HepG2 (cell line): Measurements from ENCODE around the gene EPB41. TPM values are rescaled to one million over a fixed set of nuclear protein-coding genes. Genes with fewer than 3 reads are reported as not detected.

Experiments
- AFF4 ChIP-seq: sonication (generic); formaldehyde crosslinking; IDR thresholded peaks from 2 replicates; pipeline ENCODE4 v1.4.0; 2020; ENCODE audit warnings: missing genetic modification reagents
- ATM ChIP-seq: fragments of 450-650 bp; IDR thresholded peaks from 2 replicates; pipeline ENCODE4 v1.7.1; 2017; ENCODE audit warnings: mild to moderate bottlenecking, borderline replicate concordance
- BHLHE40 ChIP-seq: IDR thresholded peaks from 2 replicates; pipeline ENCODE4 v1.6.1; 2011; ENCODE audit warnings: low read length, improper control_type of control experiment
- CBFB ChIP-seq: sonication (generic); formaldehyde crosslinking; IDR thresholded peaks from 2 replicates; pipeline ENCODE4 v1.4.0; 2020; ENCODE audit warnings: missing genetic modification reagents
- ELF1 ChIP-seq: sonication (generic); formaldehyde crosslinking; IDR thresholded peaks from 2 replicates; pipeline ENCODE4 v1.4.0; 2020; ENCODE audit warnings: missing genetic modification reagents
- GTF2F1 ChIP-seq: fragments of 150-350 bp; IDR thresholded peaks from 2 replicates; pipeline ENCODE4 v1.6.1; 2014; ENCODE audit warnings: low read length
- IRF2 ChIP-seq: IDR thresholded peaks from 2 replicates; pipeline ENCODE4 v1.6.1; 2018; ENCODE audit warnings: missing genetic modification reagents, missing compliant biosample characterization
- KLF12 ChIP-seq: sonication (generic); formaldehyde crosslinking; IDR thresholded peaks from 2 replicates; pipeline ENCODE4 v1.4.0; 2020; ENCODE audit warnings: missing genetic modification reagents, borderline replicate concordance
- MED13 ChIP-seq: sonication (generic); formaldehyde crosslinking; IDR thresholded peaks from 2 replicates; pipeline ENCODE4 v1.5.0; 2020; ENCODE audit warnings: missing genetic modification reagents
- MIER2 ChIP-seq: IDR thresholded peaks from 2 replicates; pipeline ENCODE4 v1.6.1; 2016; ENCODE audit warnings: missing biosample characterization, missing genetic modification reagents
- MYC ChIP-seq: sonication (generic); formaldehyde crosslinking; IDR thresholded peaks from 2 replicates; pipeline ENCODE4 v1.9.0; 2021; ENCODE audit warnings: missing genetic modification reagents, borderline replicate concordance
- RAD21 ChIP-seq: fragments of 450-650 bp; formaldehyde crosslinking; IDR thresholded peaks from 2 replicates; pipeline ENCODE4 v1.5.0; 2020; ENCODE audit warnings: mild to moderate bottlenecking
- RXRB ChIP-seq: IDR thresholded peaks from 2 replicates; pipeline ENCODE4 v1.6.1; 2016; ENCODE audit warnings: borderline replicate concordance, missing genetic modification reagents, missing compliant biosample characterization
- SIX4 ChIP-seq: sonication (generic); formaldehyde crosslinking; IDR thresholded peaks from 2 replicates; pipeline ENCODE4 v1.4.0; 2020; ENCODE audit warnings: missing genetic modification reagents
- STAG1 ChIP-seq: sonication (generic); formaldehyde crosslinking; IDR thresholded peaks from 2 replicates; pipeline ENCODE4 v1.4.0; 2020; ENCODE audit warnings: missing genetic modification reagents
- ZBTB38 ChIP-seq: sonication (generic); formaldehyde crosslinking; IDR thresholded peaks from 2 replicates; pipeline ENCODE4 v1.5.1; 2020; ENCODE audit warnings: mild to moderate bottlenecking, missing genetic modification reagents
- ZBTB42 ChIP-seq: sonication (generic); formaldehyde crosslinking; IDR thresholded peaks from 2 replicates; pipeline ENCODE4 v1.5.0; 2020; ENCODE audit warnings: mild to moderate bottlenecking, missing genetic modification reagents
- ZMAT5 ChIP-seq: sonication (generic); formaldehyde crosslinking; IDR thresholded peaks from 2 replicates; pipeline ENCODE4 v1.5.0; 2020; ENCODE audit warnings: mild to moderate bottlenecking, low read depth, missing genetic modification reagents, borderline replicate concordance
- ZNF138 ChIP-seq: sonication (generic); formaldehyde crosslinking; IDR thresholded peaks from 2 replicates; pipeline ENCODE4 v1.5.0; 2020; ENCODE audit warnings: mild to moderate bottlenecking, low read depth, missing genetic modification reagents
- ZNF296 ChIP-seq: sonication (generic); formaldehyde crosslinking; conservative IDR thresholded peaks from 2 replicates; pipeline ENCODE4 v1.5.0; 2020; ENCODE audit warnings: mild to moderate bottlenecking, missing genetic modification reagents
- ZNF33A ChIP-seq: sonication (generic); formaldehyde crosslinking; IDR thresholded peaks from 2 replicates; pipeline ENCODE4 v1.5.1; 2020; ENCODE audit warnings: missing genetic modification reagents, mild to moderate bottlenecking, moderate library complexity, borderline replicate concordance
- ZNF44 ChIP-seq: sonication (generic); formaldehyde crosslinking; IDR thresholded peaks from 2 replicates; pipeline ENCODE4 v1.5.1; 2020; ENCODE audit warnings: mild to moderate bottlenecking, missing genetic modification reagents
- polyA plus RNA-seq, 8 experiments: library from polyadenylated mRNA; depleted of rRNA in 3 of 8; stranded (reverse) in 7 of 8; unstranded in 1 of 8; fragments of >200 nt; fragmentation: Illumina TruSeq in 4 of 8; extraction: Trizol in 4 of 8; gene quantifications; 2 replicates each; pipeline versions ENCODE4 v1.2.1 to v1.2.3, GENCODE V29; 2011 to 2016; ENCODE audit warnings: low read depth in 4 of 8, missing spikeins in 1 of 8, mixed read lengths in 1 of 8; ENCODE audit not compliant: insufficient read depth in 1 of 8
- total RNA-seq, 5 experiments: library from RNA; depleted of rRNA; stranded (reverse); fragments of >200 nt; fragmentation: Illumina TruSeq; extraction: Trizol; gene quantifications; 2 replicates each; pipeline ENCODE4 v1.2.3, GENCODE V29; 2016; ENCODE audit warnings: low read depth in 1 of 5
- TF ChIP-seq, protein P1 (sequence below): IDR thresholded peaks from 2 replicates; pipeline ENCODE4 v1.6.1; 2016; ENCODE audit warnings: low read depth, control low read depth

Gene EPB41
- total and polyA plus RNA-seq, 2 of the 13 experiments (the other 11 are each of a cell fraction or from before 2014, with no cell fraction given): 34.5 to 46.7 TPM

GRCh38 chr1:28877132-28877781, 37.1 kb upstream of the EPB41 start (continued):
- TF ChIP-seq BHLHE40 (peak; percentile 71), STAG1 (CRISPR knock-in tag) (peak; percentile 96), ATM (no peak), MYC (CRISPR knock-in tag) (peak; percentile 29; the same call in 1 of the 2 replicates), KLF12 (CRISPR knock-in tag) (no peak), ZBTB42 (CRISPR knock-in tag) (no peak), RAD21 (CRISPR knock-in tag) (peak; percentile 92), MIER2 (CRISPR knock-in tag) (no peak), ELF1 (CRISPR knock-in tag) (peak; percentile 29; the same call in 1 of the 2 replicates), ZBTB38 (CRISPR knock-in tag) (no peak), ZNF138 (CRISPR knock-in tag) (no peak), CBFB (no peak), ZNF296 (no peak), ZNF44 (CRISPR knock-in tag) (no peak), GTF2F1 (no peak), ZMAT5 (no peak), RXRB (CRISPR knock-in tag) (peak; percentile 41; the same call in 1 of the 2 replicates), MED13 (CRISPR knock-in tag) (no peak), IRF2 (CRISPR knock-in tag) (peak; percentile 59; the same call in 1 of the 2 replicates), SIX4 (CRISPR knock-in tag) (no peak), ZNF33A (no peak), AFF4 (CRISPR knock-in tag) (no peak)
- TF ChIP-seq, protein P1, sequence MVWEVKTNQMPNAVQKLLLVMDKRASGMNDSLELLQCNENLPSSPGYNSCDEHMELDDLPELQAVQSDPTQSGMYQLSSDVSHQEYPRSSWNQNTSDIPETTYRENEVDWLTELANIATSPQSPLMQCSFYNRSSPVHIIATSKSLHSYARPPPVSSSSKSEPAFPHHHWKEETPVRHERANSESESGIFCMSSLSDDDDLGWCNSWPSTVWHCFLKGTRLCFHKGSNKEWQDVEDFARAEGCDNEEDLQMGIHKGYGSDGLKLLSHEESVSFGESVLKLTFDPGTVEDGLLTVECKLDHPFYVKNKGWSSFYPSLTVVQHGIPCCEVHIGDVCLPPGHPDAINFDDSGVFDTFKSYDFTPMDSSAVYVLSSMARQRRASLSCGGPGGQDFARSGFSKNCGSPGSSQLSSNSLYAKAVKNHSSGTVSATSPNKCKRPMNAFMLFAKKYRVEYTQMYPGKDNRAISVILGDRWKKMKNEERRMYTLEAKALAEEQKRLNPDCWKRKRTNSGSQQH (CRISPR knock-in tag): no peak
